ENCODE data around the gene SHC4.

The SHC4 gene, protein sequence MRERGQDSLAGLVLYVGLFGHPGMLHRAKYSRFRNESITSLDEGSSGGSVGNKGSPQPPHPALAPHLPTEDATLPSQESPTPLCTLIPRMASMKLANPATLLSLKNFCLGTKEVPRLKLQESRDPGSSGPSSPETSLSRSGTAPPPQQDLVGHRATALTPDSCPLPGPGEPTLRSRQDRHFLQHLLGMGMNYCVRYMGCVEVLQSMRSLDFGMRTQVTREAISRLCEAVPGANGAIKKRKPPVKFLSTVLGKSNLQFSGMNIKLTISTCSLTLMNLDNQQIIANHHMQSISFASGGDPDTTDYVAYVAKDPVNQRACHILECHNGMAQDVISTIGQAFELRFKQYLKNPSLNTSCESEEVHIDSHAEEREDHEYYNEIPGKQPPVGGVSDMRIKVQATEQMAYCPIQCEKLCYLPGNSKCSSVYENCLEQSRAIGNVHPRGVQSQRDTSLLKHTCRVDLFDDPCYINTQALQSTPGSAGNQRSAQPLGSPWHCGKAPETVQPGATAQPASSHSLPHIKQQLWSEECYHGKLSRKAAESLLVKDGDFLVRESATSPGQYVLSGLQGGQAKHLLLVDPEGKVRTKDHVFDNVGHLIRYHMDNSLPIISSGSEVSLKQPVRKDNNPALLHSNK

DNA sequence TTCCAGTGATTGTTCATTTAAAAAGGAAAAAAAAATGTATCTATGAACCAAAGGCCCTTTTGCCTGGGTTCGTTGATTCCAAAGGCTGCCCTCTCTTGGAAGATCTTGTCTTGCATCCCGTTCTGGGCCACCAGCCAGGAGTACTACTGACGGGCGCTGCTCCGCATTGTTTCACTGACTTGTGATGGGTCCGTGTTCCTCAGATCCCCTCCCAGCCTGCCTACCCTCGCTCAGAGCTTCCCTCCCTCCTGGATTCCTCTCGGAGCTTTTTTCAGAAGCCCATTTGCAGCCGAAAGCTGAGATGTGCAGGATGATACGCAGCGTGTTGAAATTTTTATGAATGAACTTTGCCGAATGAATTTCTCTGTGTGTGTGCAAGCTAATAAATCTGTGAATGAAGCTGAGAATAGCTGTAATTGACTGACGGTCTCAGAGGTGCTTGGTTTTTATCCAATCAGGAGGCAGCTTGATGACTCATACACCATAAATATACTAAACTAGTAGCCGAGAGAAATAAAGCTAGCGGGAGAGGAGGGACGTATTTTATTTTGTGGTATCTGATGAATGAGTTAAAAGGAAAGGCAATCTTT is at the start of gene SHC4:
SHC4 (minus strand) TSS at position 396 of the 590 bp plus-strand sequence. CDS start 904 bp downstream, outside the sequence.
- peak within 1 kb of the TSS; percentile 78 for H3K4me3 ChIP-seq (ENCODE audit: control insufficient read depth, low read depth, low read length)
- peak; percentile 86 for DNase-seq (ENCODE audit: low read depth)
- TF ChIP-seq, protein P1, sequence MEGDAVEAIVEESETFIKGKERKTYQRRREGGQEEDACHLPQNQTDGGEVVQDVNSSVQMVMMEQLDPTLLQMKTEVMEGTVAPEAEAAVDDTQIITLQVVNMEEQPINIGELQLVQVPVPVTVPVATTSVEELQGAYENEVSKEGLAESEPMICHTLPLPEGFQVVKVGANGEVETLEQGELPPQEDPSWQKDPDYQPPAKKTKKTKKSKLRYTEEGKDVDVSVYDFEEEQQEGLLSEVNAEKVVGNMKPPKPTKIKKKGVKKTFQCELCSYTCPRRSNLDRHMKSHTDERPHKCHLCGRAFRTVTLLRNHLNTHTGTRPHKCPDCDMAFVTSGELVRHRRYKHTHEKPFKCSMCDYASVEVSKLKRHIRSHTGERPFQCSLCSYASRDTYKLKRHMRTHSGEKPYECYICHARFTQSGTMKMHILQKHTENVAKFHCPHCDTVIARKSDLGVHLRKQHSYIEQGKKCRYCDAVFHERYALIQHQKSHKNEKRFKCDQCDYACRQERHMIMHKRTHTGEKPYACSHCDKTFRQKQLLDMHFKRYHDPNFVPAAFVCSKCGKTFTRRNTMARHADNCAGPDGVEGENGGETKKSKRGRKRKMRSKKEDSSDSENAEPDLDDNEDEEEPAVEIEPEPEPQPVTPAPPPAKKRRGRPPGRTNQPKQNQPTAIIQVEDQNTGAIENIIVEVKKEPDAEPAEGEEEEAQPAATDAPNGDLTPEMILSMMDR (conservative IDR thresholded peaks at IDR 0.05; ENCODE audit: control insufficient read depth, insufficient read depth, low read depth, low read length) = peak; percentile 46

DNA sequence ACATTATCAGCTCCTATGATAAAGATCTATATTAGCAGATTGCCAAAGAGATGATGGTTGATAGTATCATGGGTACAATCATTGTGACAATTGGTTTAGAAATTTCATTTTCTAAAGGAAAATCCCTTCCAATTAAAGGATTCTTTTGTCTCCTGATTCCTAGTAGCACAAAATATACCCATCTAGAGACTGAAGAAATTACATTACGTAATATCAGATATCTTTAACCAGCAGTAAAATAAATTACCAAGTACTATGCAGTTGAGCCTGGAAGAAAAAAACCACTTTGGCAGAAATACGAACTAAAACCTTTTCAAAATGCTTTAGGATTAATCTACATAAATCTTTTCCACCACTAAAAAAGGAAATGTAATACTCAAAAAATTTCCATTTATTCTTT is 35.6 kb upstream of the SHC4 start:
- TF ChIP-seq, protein P1 (conservative IDR thresholded peaks at IDR 0.05; ENCODE audit: control insufficient read depth, insufficient read depth, low read depth, low read length) = no peak
- no peak for DNase-seq (ENCODE audit: low read depth)

DNA sequence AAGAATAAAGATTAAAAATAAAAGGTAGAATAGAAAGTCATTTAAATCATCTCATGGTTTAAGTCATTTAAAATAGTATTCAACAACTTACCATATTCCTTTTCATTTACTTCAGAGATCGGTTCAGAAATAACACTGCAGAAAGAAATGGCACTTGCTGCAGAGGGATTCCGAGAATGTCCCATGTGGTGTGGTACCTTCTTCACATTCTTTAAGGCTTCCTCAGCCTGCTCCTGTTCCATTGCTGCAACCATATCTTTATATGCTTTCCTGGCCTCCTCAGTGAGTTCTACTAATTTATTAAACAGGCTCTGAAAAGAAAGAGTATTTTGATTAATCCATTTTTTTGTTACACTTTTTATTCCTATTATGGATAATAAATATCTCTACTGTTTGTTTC is 32.6 kb upstream of the SHC4 start:
- no peak overlapping the region for H3K4me3 ChIP-seq (ENCODE audit: control insufficient read depth, low read depth, low read length)
- TF ChIP-seq, protein P1 (conservative IDR thresholded peaks at IDR 0.05; ENCODE audit: control insufficient read depth, insufficient read depth, low read depth, low read length) = no peak
- DNase-seq (ENCODE audit: low read depth) = no peak

More for the DNA sequence above, 35.6 kb upstream of the SHC4 start:
- H3K4me3 ChIP-seq (ENCODE audit: control insufficient read depth, low read depth, low read length) = no peak overlapping the region

DNA sequence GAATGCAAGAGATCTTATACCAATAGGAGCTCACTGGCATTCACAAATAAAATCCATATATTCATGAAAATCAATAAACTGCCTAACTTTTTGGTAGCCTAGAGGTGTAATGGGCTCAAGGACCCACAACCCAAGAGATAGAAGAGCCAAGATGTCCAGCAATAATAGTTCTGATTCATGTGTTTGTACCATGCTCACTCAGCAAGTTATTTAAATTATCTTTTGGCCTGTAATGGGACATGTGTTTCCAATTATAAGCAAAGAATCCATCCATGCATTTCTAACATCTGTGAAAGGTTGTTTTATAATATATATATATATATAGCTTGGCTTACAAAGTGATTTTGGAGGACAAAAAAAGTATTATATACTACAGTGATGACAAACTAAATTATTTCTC is 29.7 kb upstream of the SHC4 start:
- TF ChIP-seq, protein P1 (conservative IDR thresholded peaks at IDR 0.05; ENCODE audit: control insufficient read depth, insufficient read depth, low read depth, low read length) = no peak
- peak; percentile 56 for DNase-seq (ENCODE audit: low read depth)
- H3K4me3 ChIP-seq (ENCODE audit: control insufficient read depth, low read depth, low read length) = no peak overlapping the region

DNA sequence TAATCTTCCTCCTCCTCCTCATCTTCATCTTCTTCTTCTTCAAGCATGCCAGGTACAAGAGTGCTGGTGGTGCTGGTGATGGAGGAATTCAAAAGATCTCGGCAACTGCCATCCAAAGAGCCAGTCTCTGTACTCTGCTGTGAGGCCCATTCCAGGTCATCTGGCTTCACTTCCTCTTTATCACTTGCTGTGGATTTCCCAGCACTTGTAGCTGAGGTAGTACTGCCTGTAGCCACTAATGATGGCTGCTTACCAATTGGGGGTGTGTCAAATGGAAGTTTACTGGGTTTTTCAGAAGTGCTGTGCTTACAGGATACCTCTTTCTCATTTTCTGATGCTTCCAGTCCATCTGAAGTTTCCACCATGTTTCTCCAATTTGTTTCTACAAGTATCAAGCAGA is 28.8 kb upstream of the SHC4 start:
- H3K4me3 ChIP-seq (ENCODE audit: control insufficient read depth, low read depth, low read length) = no peak overlapping the region
- DNase-seq (ENCODE audit: low read depth) = no peak
- TF ChIP-seq, protein P1 (conservative IDR thresholded peaks at IDR 0.05; ENCODE audit: control insufficient read depth, insufficient read depth, low read depth, low read length) = no peak

DNA sequence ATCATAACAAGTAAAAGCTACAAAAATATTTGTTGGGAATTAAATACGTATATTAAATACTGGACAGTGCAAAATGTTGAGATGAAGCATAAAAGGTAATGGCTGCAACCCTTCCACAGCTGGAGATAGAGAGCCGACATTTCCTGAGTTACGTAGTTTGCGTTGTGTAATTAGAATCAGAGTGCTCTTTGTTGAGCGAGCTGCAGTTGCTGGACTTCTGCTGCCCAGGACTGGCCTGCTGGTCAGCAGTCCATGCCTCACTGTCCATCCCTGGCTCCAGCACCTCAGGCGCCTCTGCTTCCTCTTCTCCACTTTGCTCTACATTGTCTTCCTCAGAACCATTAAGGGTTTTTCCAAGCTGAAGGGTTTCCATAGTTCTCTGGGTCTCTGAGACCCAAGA is 28.4 kb upstream of the SHC4 start:
- TF ChIP-seq, protein P1 (conservative IDR thresholded peaks at IDR 0.05; ENCODE audit: control insufficient read depth, insufficient read depth, low read depth, low read length) = no peak
- H3K4me3 ChIP-seq (ENCODE audit: control insufficient read depth, low read depth, low read length) = no peak overlapping the region
- DNase-seq (ENCODE audit: low read depth) = no peak
